Measurements from ENCODE around the gene LRRC3.

- TF ChIP-seq, protein P1, sequence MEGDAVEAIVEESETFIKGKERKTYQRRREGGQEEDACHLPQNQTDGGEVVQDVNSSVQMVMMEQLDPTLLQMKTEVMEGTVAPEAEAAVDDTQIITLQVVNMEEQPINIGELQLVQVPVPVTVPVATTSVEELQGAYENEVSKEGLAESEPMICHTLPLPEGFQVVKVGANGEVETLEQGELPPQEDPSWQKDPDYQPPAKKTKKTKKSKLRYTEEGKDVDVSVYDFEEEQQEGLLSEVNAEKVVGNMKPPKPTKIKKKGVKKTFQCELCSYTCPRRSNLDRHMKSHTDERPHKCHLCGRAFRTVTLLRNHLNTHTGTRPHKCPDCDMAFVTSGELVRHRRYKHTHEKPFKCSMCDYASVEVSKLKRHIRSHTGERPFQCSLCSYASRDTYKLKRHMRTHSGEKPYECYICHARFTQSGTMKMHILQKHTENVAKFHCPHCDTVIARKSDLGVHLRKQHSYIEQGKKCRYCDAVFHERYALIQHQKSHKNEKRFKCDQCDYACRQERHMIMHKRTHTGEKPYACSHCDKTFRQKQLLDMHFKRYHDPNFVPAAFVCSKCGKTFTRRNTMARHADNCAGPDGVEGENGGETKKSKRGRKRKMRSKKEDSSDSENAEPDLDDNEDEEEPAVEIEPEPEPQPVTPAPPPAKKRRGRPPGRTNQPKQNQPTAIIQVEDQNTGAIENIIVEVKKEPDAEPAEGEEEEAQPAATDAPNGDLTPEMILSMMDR (tag by site-specific recombination; IDR thresholded peaks at IDR 0.05) = no peak
- no peak for TF ChIP-seq ZBTB7A (tag by site-specific recombination; IDR thresholded peaks at IDR 0.05; ENCODE audit: low read depth)
- no peak for TF ChIP-seq ZNF394 (tag by site-specific recombination; IDR thresholded peaks at IDR 0.05; ENCODE audit: borderline replicate concordance)
- no peak for TF ChIP-seq ZBTB20 (tag by site-specific recombination; IDR thresholded peaks at IDR 0.05)
- TF ChIP-seq, protein P2, sequence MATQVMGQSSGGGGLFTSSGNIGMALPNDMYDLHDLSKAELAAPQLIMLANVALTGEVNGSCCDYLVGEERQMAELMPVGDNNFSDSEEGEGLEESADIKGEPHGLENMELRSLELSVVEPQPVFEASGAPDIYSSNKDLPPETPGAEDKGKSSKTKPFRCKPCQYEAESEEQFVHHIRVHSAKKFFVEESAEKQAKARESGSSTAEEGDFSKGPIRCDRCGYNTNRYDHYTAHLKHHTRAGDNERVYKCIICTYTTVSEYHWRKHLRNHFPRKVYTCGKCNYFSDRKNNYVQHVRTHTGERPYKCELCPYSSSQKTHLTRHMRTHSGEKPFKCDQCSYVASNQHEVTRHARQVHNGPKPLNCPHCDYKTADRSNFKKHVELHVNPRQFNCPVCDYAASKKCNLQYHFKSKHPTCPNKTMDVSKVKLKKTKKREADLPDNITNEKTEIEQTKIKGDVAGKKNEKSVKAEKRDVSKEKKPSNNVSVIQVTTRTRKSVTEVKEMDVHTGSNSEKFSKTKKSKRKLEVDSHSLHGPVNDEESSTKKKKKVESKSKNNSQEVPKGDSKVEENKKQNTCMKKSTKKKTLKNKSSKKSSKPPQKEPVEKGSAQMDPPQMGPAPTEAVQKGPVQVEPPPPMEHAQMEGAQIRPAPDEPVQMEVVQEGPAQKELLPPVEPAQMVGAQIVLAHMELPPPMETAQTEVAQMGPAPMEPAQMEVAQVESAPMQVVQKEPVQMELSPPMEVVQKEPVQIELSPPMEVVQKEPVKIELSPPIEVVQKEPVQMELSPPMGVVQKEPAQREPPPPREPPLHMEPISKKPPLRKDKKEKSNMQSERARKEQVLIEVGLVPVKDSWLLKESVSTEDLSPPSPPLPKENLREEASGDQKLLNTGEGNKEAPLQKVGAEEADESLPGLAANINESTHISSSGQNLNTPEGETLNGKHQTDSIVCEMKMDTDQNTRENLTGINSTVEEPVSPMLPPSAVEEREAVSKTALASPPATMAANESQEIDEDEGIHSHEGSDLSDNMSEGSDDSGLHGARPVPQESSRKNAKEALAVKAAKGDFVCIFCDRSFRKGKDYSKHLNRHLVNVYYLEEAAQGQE (tag by site-specific recombination; IDR thresholded peaks at IDR 0.05) = no peak
- no peak for TF ChIP-seq IKZF3 (tag by site-specific recombination; IDR thresholded peaks at IDR 0.05)
- TF ChIP-seq GFI1B (tag by site-specific recombination; IDR thresholded peaks at IDR 0.05) = no peak
- TF ChIP-seq, protein P3, sequence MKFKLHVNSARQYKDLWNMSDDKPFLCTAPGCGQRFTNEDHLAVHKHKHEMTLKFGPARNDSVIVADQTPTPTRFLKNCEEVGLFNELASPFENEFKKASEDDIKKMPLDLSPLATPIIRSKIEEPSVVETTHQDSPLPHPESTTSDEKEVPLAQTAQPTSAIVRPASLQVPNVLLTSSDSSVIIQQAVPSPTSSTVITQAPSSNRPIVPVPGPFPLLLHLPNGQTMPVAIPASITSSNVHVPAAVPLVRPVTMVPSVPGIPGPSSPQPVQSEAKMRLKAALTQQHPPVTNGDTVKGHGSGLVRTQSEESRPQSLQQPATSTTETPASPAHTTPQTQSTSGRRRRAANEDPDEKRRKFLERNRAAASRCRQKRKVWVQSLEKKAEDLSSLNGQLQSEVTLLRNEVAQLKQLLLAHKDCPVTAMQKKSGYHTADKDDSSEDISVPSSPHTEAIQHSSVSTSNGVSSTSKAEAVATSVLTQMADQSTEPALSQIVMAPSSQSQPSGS (tag by site-specific recombination; IDR thresholded peaks at IDR 0.05; ENCODE audit: low read depth) = no peak
- TF ChIP-seq ZNF571 (tag by site-specific recombination; IDR thresholded peaks at IDR 0.05) = no peak
- TF ChIP-seq ZNF521 (tag by site-specific recombination; IDR thresholded peaks at IDR 0.05) = no peak
- TF ChIP-seq ZNF169 (tag by site-specific recombination; IDR thresholded peaks at IDR 0.05) = no peak
- no peak for TF ChIP-seq MYNN (tag by site-specific recombination; IDR thresholded peaks at IDR 0.05; ENCODE audit: borderline replicate concordance)
Measured at GRCh38 chr21:44502171-44502958, 47.1 kb downstream of the LRRC3 start.

All from HEK293 (cell line).